Inflammatory macrophage (primary cell): ENCODE data around the gene GRIA4.
"Not testable (repeated sequence)": the region's sequence is repeated elsewhere in the genome, so short reads cannot be mapped to it uniquely, and the experiment has no call there.

Experiments
- DNase-seq, 2 donors: peaks; one replicate each; pipeline ENCODE4 v3.0.0-alpha.2; 2020 to 2022

Gene GRIA4

DNA sequence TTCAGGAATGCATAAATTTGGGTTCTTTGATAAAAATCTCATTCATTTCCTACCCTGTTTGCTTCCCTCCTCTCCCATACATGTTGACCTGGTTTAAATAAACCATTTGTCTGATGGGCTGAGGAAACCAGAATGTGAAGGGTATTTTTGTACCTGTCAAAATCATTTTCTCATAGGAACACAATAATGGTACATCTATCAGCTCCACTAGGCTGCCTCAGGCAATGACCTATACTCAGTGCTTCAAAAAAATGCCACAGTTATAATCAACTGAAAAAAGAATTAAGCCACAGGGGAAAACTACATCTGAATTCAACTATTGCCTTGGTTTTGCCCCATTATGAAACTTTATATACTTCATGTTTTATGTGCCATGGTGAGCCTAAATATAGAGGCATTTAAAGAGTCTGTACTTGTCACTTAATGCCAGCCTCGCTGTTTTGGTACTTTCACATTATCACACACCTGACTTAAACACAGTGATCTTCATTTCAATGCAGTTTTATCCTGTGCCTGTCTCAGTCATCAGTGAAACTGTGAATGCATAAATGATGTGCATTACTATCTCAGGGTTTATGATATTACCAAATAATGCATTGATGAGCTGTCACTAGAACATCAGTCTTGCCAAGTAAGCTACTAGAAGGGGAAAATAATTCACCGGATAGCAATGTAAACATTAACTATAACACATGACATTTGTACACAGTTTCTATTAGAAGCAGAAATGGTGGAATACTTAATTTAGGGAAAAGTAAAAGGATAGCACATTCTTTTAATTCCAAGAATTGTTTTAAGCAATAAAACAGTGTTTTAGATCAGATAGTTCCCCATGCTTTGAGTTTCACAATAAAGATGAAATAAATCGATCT is 319.4 kb downstream of the GRIA4 start:
- DNase-seq, result no peak

GRCh38 chr11:105933695-105934094 is 323.8 kb downstream of the GRIA4 start:
- no peak for DNase-seq

DNA sequence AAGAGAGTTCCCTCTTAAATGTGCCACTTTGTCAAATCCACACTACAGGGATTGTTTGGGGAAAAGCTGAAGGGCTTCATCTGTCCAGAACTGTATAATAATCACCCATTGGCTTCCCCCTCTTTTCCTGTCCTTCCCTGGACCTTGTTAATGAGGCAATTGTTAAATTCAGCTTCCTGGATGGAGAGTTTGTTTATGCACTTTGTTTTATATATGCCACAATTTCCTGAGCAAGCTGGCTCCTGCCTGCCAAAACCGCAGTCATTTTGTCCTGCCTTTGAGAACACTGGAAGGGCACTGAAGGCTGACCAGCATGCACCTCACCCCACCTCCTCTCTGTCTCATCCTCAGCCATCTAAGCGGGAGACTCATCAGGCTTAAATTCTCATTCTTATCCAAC is 325.9 kb downstream of the GRIA4 start:
- no peak for DNase-seq

- no peak for DNase-seq
Observed at GRCh38 chr11:105937331-105937730, 327.5 kb downstream of the GRIA4 start.

- DNase-seq, result no peak
Observed at GRCh38 chr11:105937738-105938137, 327.9 kb downstream of the GRIA4 start.

DNA sequence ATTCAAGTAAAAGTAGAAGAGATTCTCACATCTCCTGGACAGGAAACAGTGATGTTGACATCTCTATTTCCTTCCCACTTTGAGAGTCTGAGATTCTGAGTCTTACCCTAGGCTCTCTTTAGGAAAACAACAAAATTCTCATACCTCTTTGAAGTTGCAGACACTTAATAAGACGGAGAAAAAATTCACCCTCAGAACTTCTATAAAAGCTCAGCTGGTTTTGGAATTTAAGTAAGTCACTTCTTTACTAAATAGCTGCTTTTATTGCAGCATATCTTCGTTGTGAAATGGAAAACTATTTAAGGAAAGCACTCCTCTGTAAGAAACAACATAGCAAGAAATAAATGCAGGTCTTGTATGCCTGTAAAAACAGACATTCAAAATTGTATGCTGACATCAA is 333.0 kb downstream of the GRIA4 start:
- DNase-seq, result no peak

- no peak for DNase-seq
Observed at GRCh38 chr11:105948918-105949590, 339.2 kb downstream of the GRIA4 start.

DNA sequence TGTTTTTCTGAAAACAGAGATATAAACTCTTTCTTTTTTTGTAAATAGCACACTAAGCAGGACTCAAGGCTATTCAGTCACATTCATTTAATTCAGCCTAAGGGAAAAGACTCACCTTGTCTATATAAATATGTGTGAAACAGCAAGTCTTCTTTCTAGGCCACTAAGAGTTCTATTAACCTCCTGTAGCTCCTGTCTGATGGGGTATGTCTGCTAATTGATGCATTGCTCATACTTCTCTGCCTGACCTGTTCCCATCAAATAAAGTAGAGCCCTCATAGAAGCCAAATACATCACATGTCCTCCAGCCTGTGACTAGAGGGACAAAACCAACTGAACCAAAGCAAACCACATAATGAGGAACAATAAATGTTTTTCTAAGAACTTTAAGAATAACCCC is 344.0 kb downstream of the GRIA4 start:
- DNase-seq, result no peak

DNA sequence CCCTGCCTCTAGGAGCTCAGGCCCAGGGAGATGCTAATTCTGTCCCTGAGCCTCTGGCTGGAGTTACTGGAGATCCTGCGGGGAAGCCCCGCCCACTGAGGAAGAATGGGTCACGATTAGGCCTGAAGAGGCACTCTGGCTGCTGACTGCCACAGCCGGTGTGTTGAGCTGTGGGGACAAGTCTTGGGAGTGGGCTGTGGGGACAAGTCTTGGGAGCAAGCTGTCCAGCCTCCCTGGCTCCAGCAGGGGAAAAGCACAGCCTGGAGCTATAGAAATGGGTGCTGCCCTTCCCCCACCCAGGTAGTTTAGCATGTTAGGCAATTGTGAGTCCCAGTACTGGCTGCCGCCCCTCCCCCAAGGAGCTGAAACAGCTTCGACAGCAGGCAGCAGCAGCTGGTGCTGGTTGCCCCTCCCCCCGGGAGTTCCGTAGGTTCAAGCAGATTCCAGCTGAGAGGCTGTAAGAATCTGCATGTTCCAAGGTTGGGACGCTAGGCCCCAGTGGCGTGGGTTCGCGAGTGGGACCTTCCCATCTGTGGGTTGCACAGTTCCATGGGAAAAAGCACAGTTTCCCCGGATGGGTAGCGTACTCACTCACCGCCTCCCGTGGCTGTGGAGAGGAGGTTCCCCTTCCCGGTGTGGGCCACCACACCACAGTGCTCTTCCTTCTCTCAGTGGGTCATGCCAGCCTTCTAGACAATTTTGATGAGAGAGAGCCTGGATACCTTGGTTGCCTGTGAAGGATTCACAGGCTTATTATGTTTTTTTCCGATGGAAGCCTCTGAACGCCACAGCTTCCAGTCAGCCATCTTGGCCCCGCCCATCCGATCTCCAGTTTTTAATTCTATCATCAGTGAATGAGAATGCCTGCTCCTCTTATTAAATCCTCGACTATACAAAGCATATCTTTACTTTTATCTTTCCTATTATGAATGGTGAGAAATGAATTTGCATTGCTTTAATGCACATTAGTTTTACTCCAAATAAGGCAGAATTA is 350.7 kb downstream of the GRIA4 start:
- DNase-seq, result no peak

DNA sequence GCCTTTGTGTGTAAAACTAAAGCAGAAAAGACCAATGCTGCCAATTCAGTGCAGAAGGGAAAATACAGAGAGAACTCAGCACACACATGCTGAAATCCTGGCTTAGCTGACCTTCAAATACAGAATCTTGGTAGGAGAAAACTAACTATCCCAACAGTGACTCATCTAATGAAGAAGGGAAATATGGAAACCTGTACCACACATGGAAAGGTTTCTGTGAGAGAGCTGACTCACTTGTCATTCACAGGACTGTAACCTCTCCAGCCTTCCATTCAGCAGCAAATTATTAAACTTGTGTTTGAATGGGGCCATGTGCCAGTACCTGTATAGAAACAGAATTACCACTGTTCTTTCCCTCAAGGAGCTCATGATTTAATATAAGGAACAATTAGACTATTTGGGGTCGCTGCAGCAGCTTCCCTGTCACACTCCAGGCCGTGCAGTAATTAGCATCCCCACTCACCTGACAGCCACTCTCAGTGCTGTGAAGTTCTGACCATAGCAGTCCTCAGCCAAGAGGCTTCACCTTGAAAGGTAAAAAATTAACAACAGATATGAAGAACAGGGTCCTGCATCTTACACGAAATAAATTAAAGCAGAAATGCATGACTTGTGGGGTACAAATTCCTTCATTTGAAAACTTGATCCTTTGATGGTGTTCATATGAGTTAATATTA is 358.3 kb downstream of the GRIA4 start:
- DNase-seq, result no peak

DNA sequence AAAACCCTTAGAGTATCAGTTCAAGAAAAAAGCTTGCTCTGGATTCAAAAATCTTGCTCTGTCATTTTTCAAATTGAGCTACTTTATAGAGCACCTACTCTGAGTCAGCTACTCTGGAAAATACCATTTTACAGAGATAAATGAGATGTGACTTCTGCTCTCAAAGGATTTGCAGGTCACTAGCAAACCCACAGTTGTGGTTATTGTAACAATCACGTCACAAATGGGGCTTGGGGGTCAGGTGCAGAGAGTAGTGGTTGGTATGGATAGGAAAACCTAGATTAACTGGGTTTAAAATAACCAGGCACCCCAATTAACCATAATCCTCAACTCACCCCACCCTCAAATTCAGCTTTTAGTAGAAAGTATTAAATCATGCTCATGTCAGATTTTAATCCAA is 359.9 kb downstream of the GRIA4 start:
- DNase-seq, result no peak

- no peak for DNase-seq
Observed at GRCh38 chr11:105975128-105975527, 365.3 kb downstream of the GRIA4 start.

DNA sequence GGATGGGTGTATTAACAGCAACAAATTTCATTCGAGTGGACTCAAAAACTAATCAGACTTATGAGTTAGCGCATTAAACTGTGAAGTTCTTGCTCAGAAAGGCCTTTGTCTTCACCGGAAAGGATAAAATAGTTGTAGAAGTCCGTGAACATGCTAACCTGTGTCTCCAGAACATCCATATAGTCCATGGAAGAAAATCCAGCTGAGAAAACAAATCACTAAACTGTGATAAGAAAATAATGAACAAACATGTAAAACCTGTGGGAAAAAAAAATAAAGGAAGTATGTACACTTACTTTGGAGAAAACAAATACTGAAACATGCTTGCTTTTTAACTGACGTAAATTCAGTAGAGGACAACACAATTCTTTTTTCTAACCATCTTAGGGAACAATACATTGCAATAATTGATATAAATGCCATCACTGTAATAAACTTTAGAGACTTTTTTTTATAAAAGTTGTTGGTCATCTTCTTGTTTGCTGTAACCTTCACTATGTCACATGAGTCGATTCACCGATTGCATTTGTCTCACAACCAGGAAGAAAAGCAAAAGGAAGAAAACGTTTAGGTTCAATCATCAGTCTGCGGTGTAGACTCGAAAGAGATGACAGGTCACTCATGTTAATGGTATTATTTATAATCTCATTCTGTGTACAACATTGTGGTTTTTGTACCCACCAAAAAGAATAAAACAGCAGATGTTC is 370.3 kb downstream of the GRIA4 start:
- DNase-seq, result no peak

- no peak for DNase-seq
Observed at GRCh38 chr11:105986554-105986953, 376.7 kb downstream of the GRIA4 start.

- DNase-seq, result no peak
Observed at GRCh38 chr11:105988197-105988596, 378.3 kb downstream of the GRIA4 start.

GRCh38 chr11:105989124-105989523 is 379.3 kb downstream of the GRIA4 start:
- no peak for DNase-seq

DNA sequence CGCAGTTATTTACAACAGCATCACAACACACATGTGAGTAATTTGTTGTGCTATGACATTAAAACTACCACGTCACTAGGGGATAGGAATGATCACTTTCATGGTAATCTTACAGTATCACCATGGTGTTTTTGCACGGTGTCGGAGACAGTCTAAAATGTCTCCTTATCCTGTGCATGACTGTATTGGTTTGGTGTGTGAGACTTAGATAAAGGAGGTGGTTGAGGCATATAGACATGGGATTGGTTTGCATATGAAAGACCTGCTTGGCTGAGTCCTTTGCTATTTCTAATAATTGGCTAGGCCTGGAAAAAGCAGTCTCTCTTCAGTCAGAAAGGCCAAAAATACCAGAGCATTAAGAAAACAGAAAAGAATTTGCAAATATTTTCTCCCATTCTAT is 382.0 kb downstream of the GRIA4 start:
- no peak for DNase-seq

GRCh38 chr11:106001304-106002012 is 391.6 kb downstream of the GRIA4 start:
- no peak for DNase-seq

DNA sequence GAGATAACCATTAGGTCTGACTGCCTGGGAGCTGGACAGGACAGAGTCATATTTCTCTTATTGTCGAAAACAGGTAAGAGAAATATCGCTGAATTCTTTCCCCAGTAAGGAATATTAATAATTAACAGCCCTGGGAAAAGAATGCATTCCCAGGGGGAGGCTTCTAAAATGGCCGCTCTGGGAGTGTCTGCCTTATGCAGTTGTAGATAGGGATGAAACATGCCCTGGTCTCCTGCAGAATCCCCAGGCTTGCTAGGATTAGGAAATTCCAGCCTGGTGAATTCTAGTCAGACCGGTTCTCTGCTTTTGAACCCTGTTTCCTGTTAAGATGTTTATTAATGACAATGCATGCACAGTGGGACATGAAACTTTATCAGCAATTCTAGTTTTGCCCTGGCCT is 393.2 kb downstream of the GRIA4 start:
- not testable (repeated sequence) for DNase-seq

DNA sequence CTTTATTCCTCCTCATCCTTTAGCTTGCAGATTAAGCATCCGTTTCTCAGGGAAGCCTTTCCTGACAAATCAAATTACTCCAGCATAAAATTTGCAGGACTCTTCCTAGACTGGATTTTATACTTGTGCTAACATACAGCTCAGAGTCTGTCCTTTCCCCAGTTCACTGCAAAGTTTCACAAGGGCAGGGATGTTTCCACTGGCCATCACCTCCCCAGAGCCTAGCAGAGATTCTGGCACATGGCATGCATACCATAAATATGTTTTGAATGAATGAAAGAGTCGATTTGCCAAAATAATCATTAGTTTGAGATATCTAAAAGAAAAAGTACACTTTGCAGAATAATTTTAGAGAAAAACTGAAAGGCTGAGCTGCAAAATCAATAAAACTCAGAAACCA is 401.6 kb downstream of the GRIA4 start:
- DNase-seq, result no peak

DNA sequence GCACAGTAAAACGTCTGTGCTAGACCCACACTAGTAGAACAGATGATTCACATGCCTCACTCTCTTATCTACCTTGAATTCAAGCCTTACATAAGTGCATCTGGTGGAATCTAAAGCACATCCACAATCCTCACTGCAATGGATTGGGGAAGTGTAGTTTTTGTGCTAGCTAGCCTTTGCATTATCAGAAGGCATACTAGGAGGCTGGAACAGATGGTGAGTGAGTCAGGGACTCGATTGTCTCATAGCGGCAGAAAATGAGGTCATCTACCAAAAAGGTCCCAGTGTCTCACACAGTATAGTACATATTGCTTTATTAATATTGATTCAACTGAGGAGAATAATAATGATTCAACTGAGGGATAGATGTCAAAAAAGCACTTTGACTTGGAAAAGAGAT is 402.9 kb downstream of the GRIA4 start:
- peak; percentile 48 to 55 for DNase-seq
